Neuronal stem cell (in vitro differentiated cells): ENCODE results near the gene ACSS1.
A peak's percentile ranks its signal among the peaks of the same experiment; 100 is the strongest.

Experiments
- DNase-seq: peaks from one replicate; pipeline ENCODE4 v3.0.0-alpha.2; 2013; ENCODE audit warnings: low spot score
- H2AFZ ChIP-seq: one replicate; pipeline ENCODE4 v1.6.1; 2013; ENCODE audit warnings: mild to moderate bottlenecking, low read length, inconsistent platforms
- H2AK5ac ChIP-seq: 2 replicates; pipeline ENCODE4 v1.6.1; 2013; ENCODE audit warnings: low read depth, mild to moderate bottlenecking, inconsistent platforms, low read length, moderate library complexity, mixed read lengths
- H2BK120ac ChIP-seq: 2 replicates; pipeline ENCODE4 v1.6.1; 2013; ENCODE audit warnings: low read depth, mild to moderate bottlenecking, inconsistent platforms, low read length, moderate library complexity, mixed read lengths
- H2BK12ac ChIP-seq: one replicate; pipeline ENCODE4 v1.6.1; 2013; ENCODE audit warnings: low read length, inconsistent platforms
- H2BK15ac ChIP-seq: 2 replicates; pipeline ENCODE4 v1.6.1; 2013; ENCODE audit warnings: mild to moderate bottlenecking, low read length, inconsistent platforms, mixed read lengths
- H2BK5ac ChIP-seq: one replicate; pipeline ENCODE4 v1.6.1; 2013; ENCODE audit warnings: inconsistent platforms, mild to moderate bottlenecking, low read length, moderate library complexity
- H3K14ac ChIP-seq: one replicate; pipeline ENCODE4 v1.6.1; 2013; ENCODE audit warnings: low read length, inconsistent platforms
- H3K18ac ChIP-seq: 2 replicates; pipeline ENCODE4 v1.6.1; 2013; ENCODE audit warnings: low read length, inconsistent platforms
- H3K23ac ChIP-seq: 2 replicates; pipeline ENCODE4 v1.6.1; 2013; ENCODE audit warnings: low read depth, mild to moderate bottlenecking, mixed read lengths, low read length, inconsistent platforms; ENCODE audit not compliant: poor library complexity
- H3K27ac ChIP-seq: replicated peaks from 3 replicates; pipeline ENCODE4 v1.5.1; 2013; ENCODE audit warnings: low read length, inconsistent platforms
- H3K27me3 ChIP-seq, 3 experiments: 2 replicates each; pipeline ENCODE4 v1.6.1; 2013; ENCODE audit warnings: low read length in 3 of 3, mild to moderate bottlenecking in 2 of 3, inconsistent platforms in 1 of 3, low read depth in 1 of 3, mixed read lengths in 1 of 3, moderate library complexity in 1 of 3; ENCODE audit not compliant: control insufficient read depth in 3 of 3, insufficient read depth in 3 of 3
- H3K36me3 ChIP-seq, 2 donors: replicated peaks in 1 of 2; 2 replicates each; pipeline ENCODE4 v1.6.1; 2013; ENCODE audit warnings: low read length in 2 of 2; ENCODE audit not compliant: control insufficient read depth in 2 of 2, insufficient read depth in 2 of 2
- H3K4ac ChIP-seq: 2 replicates; pipeline ENCODE4 v1.6.1; 2013; ENCODE audit warnings: inconsistent platforms, mild to moderate bottlenecking, low read length, moderate library complexity
- H3K4me1 ChIP-seq, 2 donors: 1 replicate in 1 of 2; 2 replicates in 1 of 2; pipeline ENCODE4 v1.6.1; 2013; ENCODE audit warnings: low read length in 2 of 2, low read depth in 1 of 2; ENCODE audit not compliant: control insufficient read depth in 2 of 2, insufficient read depth in 1 of 2
- H3K4me2 ChIP-seq: one replicate; pipeline ENCODE4 v1.6.1; 2013; ENCODE audit warnings: mild to moderate bottlenecking, low read length, inconsistent platforms; ENCODE audit not compliant: insufficient read depth, poor library complexity, severe bottlenecking
- H3K4me3 ChIP-seq, 2 donors: 2 replicates each; pipeline ENCODE4 v1.5.1; 2013; ENCODE audit warnings: low read length in 2 of 2, mild to moderate bottlenecking in 2 of 2, inconsistent platforms in 1 of 2, moderate library complexity in 1 of 2
- H3K79me1 ChIP-seq: one replicate; pipeline ENCODE4 v1.6.1; 2013; ENCODE audit warnings: low read depth, mild to moderate bottlenecking, inconsistent platforms, low read length, moderate library complexity
- H3K9ac ChIP-seq: one replicate; pipeline ENCODE4 v1.6.1; 2013; ENCODE audit warnings: mild to moderate bottlenecking, low read depth, low read length, inconsistent platforms; ENCODE audit not compliant: poor library complexity
- H3K9me3 ChIP-seq, 2 donors: replicated peaks in 1 of 2; 2 replicates each; pipeline versions ENCODE3 to v1.6.1; 2013; ENCODE audit warnings: low read length in 2 of 2, mild to moderate bottlenecking in 2 of 2, inconsistent platforms in 1 of 2, low read depth in 1 of 2, mixed read lengths in 1 of 2, moderate library complexity in 1 of 2; ENCODE audit not compliant: control insufficient read depth in 2 of 2, insufficient read depth in 1 of 2
- H4K8ac ChIP-seq: one replicate; pipeline ENCODE4 v1.6.1; 2013; ENCODE audit warnings: low read depth, mild to moderate bottlenecking, inconsistent platforms, low read length, moderate library complexity
- H4K91ac ChIP-seq: one replicate; pipeline ENCODE4 v1.6.1; 2013; ENCODE audit warnings: low read length, low read depth, mild to moderate bottlenecking, inconsistent platforms; ENCODE audit not compliant: poor library complexity
- WGBS, 2 donors: extraction: QIAGEN DNeasy Blood & Tissue Kit; methylation state at CpG; one replicate each; pipeline ENCODE4 v1.1.7; 2013; ENCODE audit warnings: missing lambda C conversion rate in 2 of 2, mixed read lengths in 1 of 2; ENCODE audit not compliant: insufficient read length in 2 of 2, insufficient replicate concordance in 1 of 2; ENCODE audit errors: extremely low coverage in 2 of 2; 5-methylcytosine and 5-hydroxymethylcytosine counted together

The ACSS1 gene

GRCh38 chr20:25013478-25014380 lies 44.2 kb downstream of the ACSS1 start:
- H3K4ac ChIP-seq: no peak overlapping the region
- H3K18ac ChIP-seq: no peak overlapping the region
- no peak overlapping the region for H3K23ac ChIP-seq
- peak overlapping the region; percentile 48 for H2AK5ac ChIP-seq
- H2AFZ ChIP-seq: no peak overlapping the region
- H3K27ac ChIP-seq: no peak overlapping the region
- no peak overlapping the region for H4K91ac ChIP-seq
- no peak overlapping the region for H4K8ac ChIP-seq
- H3K9ac ChIP-seq: peak overlapping the region; percentile 10
- no peaks in the 10 kb centered on the region for H3K36me3 ChIP-seq
- no peak for DNase-seq
- H3K79me1 ChIP-seq: no peaks in the 10 kb centered on the region
- H3K4me3 ChIP-seq: no peak overlapping the region
- H2BK15ac ChIP-seq: no peak overlapping the region
- H3K9me3 ChIP-seq: no peaks in the 10 kb centered on the region
- WGBS, 2 donors: no CpG with 5 or more reads among the region's 25 CpGs
- H2BK5ac ChIP-seq: no peak overlapping the region
- H2BK12ac ChIP-seq: no peak overlapping the region
- no peaks in the 10 kb centered on the region for H3K4me1 ChIP-seq
- peak overlapping the region; percentile 57 for H3K14ac ChIP-seq
- H3K27me3 ChIP-seq: peaks cover 0 to 32% (median 0%) of the 10 kb centered on the region in 3 experiments
- H3K4me2 ChIP-seq: no peak overlapping the region
- H2BK120ac ChIP-seq: no peak overlapping the region

GRCh38 chr20:25012616-25013189 lies 45.2 kb downstream of the ACSS1 start:
- H3K79me1 ChIP-seq: no peaks in the 10 kb centered on the region
- H4K91ac ChIP-seq: no peak overlapping the region
- peaks cover 0 to 35% (median 0%) of the 10 kb centered on the region in 3 experiments for H3K27me3 ChIP-seq
- H3K27ac ChIP-seq: no peak overlapping the region
- H3K4me2 ChIP-seq: no peak overlapping the region
- no peak overlapping the region for H3K4ac ChIP-seq
- no peak for DNase-seq
- no peaks in the 10 kb centered on the region for H3K4me1 ChIP-seq
- H3K14ac ChIP-seq: no peak overlapping the region
- no peak overlapping the region for H2AFZ ChIP-seq
- no peak overlapping the region for H3K4me3 ChIP-seq
- no peaks in the 10 kb centered on the region for H3K9me3 ChIP-seq
- no peak overlapping the region for H2BK120ac ChIP-seq
- H2BK15ac ChIP-seq: no peak overlapping the region
- no peak overlapping the region for H2BK5ac ChIP-seq
- no CpG with 5 or more reads among the region's 21 CpGs for WGBS, 2 donors
- no peaks in the 10 kb centered on the region for H3K36me3 ChIP-seq
- H3K9ac ChIP-seq: no peak overlapping the region
- H4K8ac ChIP-seq: no peak overlapping the region
- no peak overlapping the region for H3K23ac ChIP-seq
- H2BK12ac ChIP-seq: no peak overlapping the region
- H2AK5ac ChIP-seq: no peak overlapping the region
- peak overlapping the region; percentile 26 for H3K18ac ChIP-seq

- peak overlapping the region; percentile 20 for H3K4ac ChIP-seq
- H3K9ac ChIP-seq: no peak overlapping the region
- no peak overlapping the region for H4K91ac ChIP-seq
- no peak overlapping the region for H3K23ac ChIP-seq
- DNase-seq: no peak
- no peaks in the 10 kb centered on the region for H3K36me3 ChIP-seq
- H3K9me3 ChIP-seq: no peaks in the 10 kb centered on the region
- no peaks in the 10 kb centered on the region for H3K79me1 ChIP-seq
- H2AK5ac ChIP-seq: no peak overlapping the region
- no peaks in the 10 kb centered on the region for H3K4me1 ChIP-seq
- H3K27me3 ChIP-seq: peaks cover 0 to 33% (median 0%) of the 10 kb centered on the region in 3 experiments
- no peak overlapping the region for H3K14ac ChIP-seq
- no peak overlapping the region for H3K4me2 ChIP-seq
- H3K27ac ChIP-seq: no peak overlapping the region
- H4K8ac ChIP-seq: no peak overlapping the region
- no peak overlapping the region for H2BK120ac ChIP-seq
- WGBS, 2 donors: no CpG with 5 or more reads among the region's 12 CpGs
- H2BK12ac ChIP-seq: no peak overlapping the region
- H2AFZ ChIP-seq: no peak overlapping the region
- no peak overlapping the region for H2BK5ac ChIP-seq
- no peak overlapping the region for H2BK15ac ChIP-seq
- H3K18ac ChIP-seq: no peak overlapping the region
- H3K4me3 ChIP-seq: no peak overlapping the region
Measured at GRCh38 chr20:25011831-25012241, 46.1 kb downstream of the ACSS1 start.

GRCh38 chr20:25011261-25011660 lies 46.7 kb downstream of the ACSS1 start:
- Histone ChIP-seq H3K9me3 (no peaks in the 10 kb centered on the region), H3K27me3 (peaks cover 0 to 39% (median 0%) of the 10 kb centered on the region in 3 experiments), H2BK15ac (no peak overlapping the region), H2BK120ac (no peak overlapping the region), H2BK12ac (no peak overlapping the region), H2AK5ac (no peak overlapping the region), H3K79me1 (no peaks in the 10 kb centered on the region), H3K4me1 (no peaks in the 10 kb centered on the region), H3K36me3 (no peaks in the 10 kb centered on the region), H3K4me3 (no peak overlapping the region), H2AFZ (no peak overlapping the region), H3K27ac (no peak overlapping the region), H3K4me2 (no peak overlapping the region), H3K14ac (no peak overlapping the region), H3K4ac (no peak overlapping the region), H3K23ac (no peak overlapping the region), H4K91ac (no peak overlapping the region), H4K8ac (no peak overlapping the region), H2BK5ac (no peak overlapping the region), H3K9ac (no peak overlapping the region), H3K18ac (no peak overlapping the region)
- no CpG with 5 or more reads among the region's 6 CpGs for WGBS, 2 donors
- no peak for DNase-seq
